Activated naive CD8-positive, alpha-beta T cell treated with anti-CD3 and anti-CD28 coated beads, Interleukin-2, amount 10 ng/mL, durations not matched to agents 7 days and 5 days (primary cell): ENCODE results near the gene PGBD1. TPM values are rescaled to one million over a fixed set of nuclear protein-coding genes. Genes with fewer than 3 reads are reported as not detected.

ENCODE experiments used
- ATAC-seq: fragments of 150-1000 bp; cut with Tn5 transposase; one replicate; pipeline ENCODE4 v1.10.0; 2021; ENCODE audit warnings: low read depth, moderate library complexity
- POLR2A ChIA-PET: fragments of 350-600 bp; sonication (Branson Sonifier 250); formaldehyde crosslinking; loops from one replicate; lab custom pipeline; 2021; ENCODE audit warnings: antibody characterized with exemption; lab: Charles Lee
- DNase-seq: peaks from one replicate; pipeline ENCODE4 v3.0.0; 2021
- H3K27ac Mint-ChIP-seq: one replicate; pipeline ENCODE4 v1.8.0; 2022; ENCODE audit warnings: mild to moderate bottlenecking, mixed read lengths
- H3K27me3 Mint-ChIP-seq: one replicate; pipeline ENCODE4 v1.8.0; 2022; ENCODE audit warnings: mild to moderate bottlenecking, moderate library complexity, mixed read lengths
- H3K36me3 Mint-ChIP-seq: one replicate; pipeline ENCODE4 v1.8.0; 2021; ENCODE audit warnings: mild to moderate bottlenecking, mixed read lengths
- H3K4me1 Mint-ChIP-seq: one replicate; pipeline ENCODE4 v1.8.0; 2021; ENCODE audit warnings: mixed read lengths
- H3K4me3 Mint-ChIP-seq: one replicate; pipeline ENCODE4 v1.8.0; 2022; ENCODE audit warnings: mild to moderate bottlenecking, moderate library complexity, mixed read lengths
- H3K9me3 Mint-ChIP-seq: one replicate; pipeline ENCODE4 v1.8.0; 2021; ENCODE audit warnings: mixed read lengths
- total RNA-seq, 2 experiments: library from RNA; stranded (reverse); gene quantifications; one replicate each; pipeline ENCODE4 v1.2.3, GENCODE V29; 2021

PGBD1 gene
- total RNA-seq, 2 experiments from 2014 or later = 3.4 to 3.9 TPM

DNA sequence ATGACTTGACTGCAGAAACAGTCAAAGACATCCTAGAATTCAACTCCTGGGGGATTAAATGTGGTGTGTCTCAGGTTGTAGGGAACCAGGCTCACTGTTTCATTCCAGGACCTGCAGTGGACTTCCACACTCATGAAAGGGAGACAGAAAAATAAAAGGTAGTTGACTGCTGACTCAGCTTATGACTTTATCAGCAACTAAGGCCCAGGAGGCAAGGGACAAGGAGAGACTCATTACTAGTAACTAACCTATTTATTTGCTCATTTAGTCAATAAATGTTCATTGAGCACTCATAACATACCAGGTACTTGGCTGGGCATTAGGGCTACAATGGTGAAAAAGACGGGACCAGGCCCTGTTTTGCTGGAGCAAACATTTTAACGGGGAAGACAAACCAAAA is 51.7 kb downstream of the PGBD1 start:
- H3K9me3 Mint-ChIP-seq = peaks cover 9% of the 10 kb centered on the region
- peaks cover 7% of the 10 kb centered on the region for H3K36me3 Mint-ChIP-seq
- peaks cover 6% of the 10 kb centered on the region for H3K4me1 Mint-ChIP-seq
- ATAC-seq = no peak
- POLR2A ChIA-PET = no interaction called here
- DNase-seq = no peak
- no peaks in the 10 kb centered on the region for H3K27me3 Mint-ChIP-seq
- H3K27ac Mint-ChIP-seq = no peak overlapping the region
- H3K4me3 Mint-ChIP-seq = no peak overlapping the region

DNA sequence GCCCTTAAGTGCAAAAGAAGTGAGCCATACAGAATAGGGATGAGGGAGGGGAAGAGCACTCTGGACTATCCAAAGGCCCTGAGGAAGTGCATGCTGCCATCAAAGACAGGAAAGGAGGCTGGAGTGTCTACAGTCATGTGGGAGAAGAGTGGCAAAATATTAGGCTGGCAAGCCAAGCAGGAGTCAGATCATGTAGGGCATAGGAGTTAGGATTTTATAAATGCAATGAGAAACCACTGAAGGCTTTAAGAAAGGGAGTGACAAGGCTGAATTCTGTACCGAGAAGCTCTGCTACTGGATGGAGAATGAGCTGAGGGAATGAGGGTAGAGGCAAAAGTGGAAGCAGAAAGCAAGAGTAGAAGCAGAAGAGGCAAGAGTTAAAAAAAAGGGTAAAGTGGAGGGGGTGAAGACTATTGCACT is 52.2 kb downstream of the PGBD1 start:
- Mint-ChIP-seq H3K4me3 (no peak overlapping the region), H3K4me1 (peaks cover 6% of the 10 kb centered on the region), H3K36me3 (peaks cover 7% of the 10 kb centered on the region), H3K27me3 (no peaks in the 10 kb centered on the region), H3K27ac (no peak overlapping the region), H3K9me3 (peaks cover 9% of the 10 kb centered on the region)
- DNase-seq = no peak
- POLR2A ChIA-PET = no interaction called here
- no peak for ATAC-seq

DNA sequence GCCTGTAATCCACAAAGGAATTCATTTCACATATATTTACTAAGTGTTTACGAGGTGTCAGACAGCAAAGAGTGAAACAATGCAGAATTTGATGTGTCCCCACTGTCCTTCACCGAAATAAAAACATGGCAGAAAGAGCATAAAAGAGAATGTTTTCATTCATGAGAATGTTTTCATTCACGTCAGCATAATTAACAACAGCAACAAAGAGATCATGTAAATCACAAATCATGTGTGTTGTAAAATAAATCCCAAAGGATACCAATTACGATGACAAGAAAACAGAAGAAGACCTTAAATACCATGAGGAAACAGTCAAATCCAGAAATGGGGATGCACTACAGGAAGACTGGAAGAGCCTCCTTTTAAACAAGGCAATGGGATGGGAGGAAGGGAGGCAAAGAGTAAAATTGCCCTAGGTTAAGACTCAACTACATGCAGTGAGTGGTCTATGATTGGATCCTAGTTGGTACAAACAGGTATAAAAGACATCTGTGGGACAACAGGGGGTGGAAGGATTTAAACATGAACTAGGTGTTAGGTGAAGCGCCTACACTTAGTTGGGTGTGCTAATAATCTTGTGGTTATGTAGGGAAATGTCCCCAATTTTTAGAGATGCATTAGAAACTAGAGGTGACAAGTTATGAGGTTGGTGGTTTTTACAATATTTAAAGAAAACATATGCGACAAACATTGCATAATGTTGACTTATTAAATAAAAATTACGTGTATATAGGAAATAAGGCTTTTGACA is 53.1 kb downstream of the PGBD1 start:
- ATAC-seq (no peak), DNase-seq (no peak)
- Mint-ChIP-seq H3K4me1 (peaks cover 6% of the 10 kb centered on the region), H3K27ac (no peak overlapping the region), H3K4me3 (peak overlapping the region; percentile 15), H3K9me3 (peaks cover 5% of the 10 kb centered on the region), H3K27me3 (no peaks in the 10 kb centered on the region), H3K36me3 (peaks cover 3% of the 10 kb centered on the region)
- POLR2A ChIA-PET = interaction anchor here (2.5 kb wide), 1 partner anchor 16 kb away, joined by 15 read pairs; the partner anchor contains the start of gene ZKSCAN3

DNA sequence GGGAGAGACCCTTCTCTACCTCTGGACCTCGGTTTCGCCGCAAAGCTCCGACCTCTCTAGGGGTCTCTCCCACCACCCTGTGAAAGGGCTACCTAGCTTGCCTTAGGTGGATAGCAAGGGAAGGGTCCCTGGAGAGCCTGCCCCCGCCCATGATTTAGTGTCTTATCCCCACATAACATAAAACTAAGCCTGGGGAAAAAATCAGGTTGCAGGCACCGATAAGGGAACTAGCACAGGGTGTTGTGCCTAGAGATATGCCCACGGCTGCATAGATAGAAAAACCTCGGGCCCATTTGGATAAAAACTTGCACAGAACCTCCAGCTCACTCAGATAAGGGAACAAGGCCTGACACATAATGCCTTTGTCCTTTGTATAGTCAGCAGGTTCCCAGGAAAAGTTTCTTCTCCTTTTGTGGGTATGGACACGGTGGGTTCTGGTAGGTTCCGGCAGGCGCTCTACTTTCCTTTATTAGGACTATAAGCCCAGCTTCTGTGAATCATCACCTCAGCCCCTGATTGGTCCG is 53.7 kb downstream of the PGBD1 start:
- Mint-ChIP-seq H3K36me3 (peaks cover 8% of the 10 kb centered on the region), H3K27ac (no peak overlapping the region), H3K9me3 (peaks cover 8% of the 10 kb centered on the region), H3K27me3 (no peaks in the 10 kb centered on the region), H3K4me1 (peaks cover 6% of the 10 kb centered on the region), H3K4me3 (no peak overlapping the region)
- DNase-seq (no peak), ATAC-seq (peak; percentile 1)
- POLR2A ChIA-PET = interaction anchor here (0.8 to 2.5 kb wide), 5 partner anchors 13 to 230 kb away, joined by 3 to 15 read pairs (median 4); partner anchors contain the start of genes ZKSCAN3 and ZSCAN26

- Mint-ChIP-seq H3K4me3 (no peak within 1 kb of the TSS), H3K9me3 (peaks cover 12% of the 10 kb centered on the region)
- POLR2A ChIA-PET = interaction anchor here (0.8 to 2.5 kb wide), 5 partner anchors 12 to 231 kb away, joined by 3 to 15 read pairs (median 4); partner anchors contain the start of genes ZKSCAN3 and ZSCAN26
These were observed 54.4 kb downstream of the PGBD1 start, which contains the start of gene ZSCAN31 for GRCh38 chr6:28335564-28336283. TSS of gene ZSCAN31 (minus strand) at chr6:28336148. CDS start at chr6:28329683, 6,465 bp downstream.

DNA sequence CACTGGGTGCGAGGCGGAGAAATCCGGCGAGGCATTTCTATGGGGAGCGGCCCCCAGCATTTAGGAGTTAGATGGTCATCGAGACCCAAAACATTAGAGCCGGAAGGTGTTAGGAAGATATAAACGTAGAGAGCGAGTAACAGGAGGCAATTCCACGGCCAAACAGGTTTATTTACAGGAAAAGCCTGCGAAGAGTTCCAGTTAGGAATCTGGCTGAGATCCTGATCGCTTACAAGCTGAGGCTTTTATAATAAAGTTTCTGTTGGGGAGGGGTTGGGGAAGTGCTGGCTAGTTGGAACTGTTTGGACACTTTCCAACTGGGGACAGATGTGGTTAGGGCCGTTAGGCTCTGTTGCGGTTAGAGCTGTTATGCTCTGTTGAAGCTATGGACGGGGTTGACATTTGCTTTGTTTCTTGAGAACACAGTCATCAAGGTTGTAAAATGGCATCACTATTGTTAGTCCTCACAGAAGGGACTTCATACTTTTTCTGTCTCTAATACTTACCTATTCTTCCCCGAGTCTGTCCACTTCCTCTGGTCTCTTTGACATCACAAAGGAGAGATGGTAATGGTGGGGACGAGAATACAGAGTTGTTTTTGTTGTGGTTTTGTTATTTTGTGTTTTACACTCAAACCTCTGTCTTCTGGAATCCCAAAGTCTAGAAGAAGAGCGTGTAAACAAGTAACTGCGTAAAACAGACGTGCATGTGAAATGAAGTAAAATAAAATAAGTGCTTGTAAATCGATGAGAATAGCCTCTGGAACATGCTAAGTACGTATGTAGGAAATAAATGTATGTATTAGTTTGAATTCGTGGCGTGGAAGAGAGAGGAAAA is 55.1 kb downstream of the PGBD1 start:
- Mint-ChIP-seq H3K36me3 (peaks cover 12% of the 10 kb centered on the region), H3K27me3 (no peaks in the 10 kb centered on the region), H3K4me3 (no peak overlapping the region), H3K27ac (no peak overlapping the region), H3K9me3 (peaks cover 11% of the 10 kb centered on the region), H3K4me1 (peaks cover 6% of the 10 kb centered on the region)
- ATAC-seq (peak; percentile 9), DNase-seq (no peak)
- POLR2A ChIA-PET = interaction anchor here (1.1 to 2.5 kb wide), 3 partner anchors 12 to 69 kb away, joined by 3 to 15 read pairs (median 13); partner anchors contain the start of genes ZKSCAN3 and ZSCAN26

More at GRCh38 chr6:28335564-28336283, 54.4 kb downstream of the PGBD1 start, which contains the start of gene ZSCAN31:
- peak; percentile 76 for DNase-seq
- peaks cover 6% of the 10 kb centered on the region for H3K4me1 Mint-ChIP-seq
- no peak within 1 kb of the TSS for H3K27ac Mint-ChIP-seq
- ATAC-seq = peak; percentile 94
- no peaks in the 10 kb centered on the region for H3K27me3 Mint-ChIP-seq
- H3K36me3 Mint-ChIP-seq = peaks cover 11% of the 10 kb centered on the region

GRCh38 chr6:28337121-28337520 is 55.7 kb downstream of the PGBD1 start:
- POLR2A ChIA-PET = interaction anchor here (2.5 kb wide), 1 partner anchor 13 kb away, joined by 15 read pairs; the partner anchor contains the start of gene ZKSCAN3
- peaks cover 6% of the 10 kb centered on the region for H3K4me1 Mint-ChIP-seq
- H3K27me3 Mint-ChIP-seq = no peaks in the 10 kb centered on the region
- peaks cover 12% of the 10 kb centered on the region for H3K36me3 Mint-ChIP-seq
- DNase-seq (no peak), ATAC-seq (no peak)
- H3K9me3 Mint-ChIP-seq = peaks cover 14% of the 10 kb centered on the region
- no peak overlapping the region for H3K4me3 Mint-ChIP-seq
- H3K27ac Mint-ChIP-seq = no peak overlapping the region

GRCh38 chr6:28340310-28341095 is 59.1 kb downstream of the PGBD1 start:
- Mint-ChIP-seq H3K9me3 (peaks cover 19% of the 10 kb centered on the region), H3K27ac (no peak overlapping the region), H3K36me3 (peaks cover 12% of the 10 kb centered on the region), H3K27me3 (peaks cover 4% of the 10 kb centered on the region), H3K4me1 (no peaks in the 10 kb centered on the region), H3K4me3 (no peak overlapping the region)
- DNase-seq (no peak), ATAC-seq (no peak)
- POLR2A ChIA-PET = no interaction called here

DNA sequence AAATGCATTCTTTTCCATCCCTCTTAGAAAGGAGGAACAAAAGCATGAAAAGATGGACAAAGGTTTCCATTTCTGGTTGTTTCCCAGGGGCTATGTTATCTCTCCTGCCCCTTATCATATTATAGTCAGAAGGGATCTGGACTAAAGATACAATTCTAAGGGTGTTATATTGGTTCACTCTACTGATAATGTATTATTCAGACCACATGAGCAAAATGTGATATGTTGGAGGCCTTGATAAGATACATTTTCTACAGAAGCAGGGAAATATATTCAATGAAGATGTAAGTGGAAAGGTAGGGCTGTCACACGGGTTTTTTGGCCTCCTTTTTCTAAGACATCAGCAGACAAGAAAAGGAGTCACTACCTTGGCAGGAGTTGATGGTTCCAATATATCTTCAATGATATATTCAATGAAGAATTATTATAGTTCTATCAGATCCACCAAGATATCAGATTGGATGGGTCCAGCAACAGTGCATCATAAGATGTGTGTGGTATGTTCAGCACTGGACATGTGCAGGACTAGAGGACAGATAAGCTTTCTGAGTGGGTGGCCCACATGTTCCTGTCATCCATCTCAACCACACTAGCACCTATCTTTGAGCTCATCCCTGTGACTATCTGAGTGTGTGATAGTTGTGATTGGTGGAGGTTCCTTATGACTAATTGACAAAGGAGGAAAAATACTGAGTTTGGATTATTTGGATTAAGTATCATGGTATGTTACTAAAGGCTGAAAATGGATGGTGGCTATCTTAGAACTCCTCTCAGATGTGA is 62.7 kb downstream of the PGBD1 start:
- ATAC-seq (no peak), DNase-seq (no peak)
- POLR2A ChIA-PET = interaction anchor here (0.7 kb wide), 1 partner anchor 471 kb away, joined by 4 read pairs; no protein-coding TSS in a partner anchor
- H3K4me1 Mint-ChIP-seq = no peaks in the 10 kb centered on the region
- H3K9me3 Mint-ChIP-seq = peaks cover 19% of the 10 kb centered on the region
- H3K4me3 Mint-ChIP-seq = no peak overlapping the region
- H3K27me3 Mint-ChIP-seq = peaks cover 16% of the 10 kb centered on the region
- H3K36me3 Mint-ChIP-seq = peaks cover 12% of the 10 kb centered on the region
- no peak overlapping the region for H3K27ac Mint-ChIP-seq

DNA sequence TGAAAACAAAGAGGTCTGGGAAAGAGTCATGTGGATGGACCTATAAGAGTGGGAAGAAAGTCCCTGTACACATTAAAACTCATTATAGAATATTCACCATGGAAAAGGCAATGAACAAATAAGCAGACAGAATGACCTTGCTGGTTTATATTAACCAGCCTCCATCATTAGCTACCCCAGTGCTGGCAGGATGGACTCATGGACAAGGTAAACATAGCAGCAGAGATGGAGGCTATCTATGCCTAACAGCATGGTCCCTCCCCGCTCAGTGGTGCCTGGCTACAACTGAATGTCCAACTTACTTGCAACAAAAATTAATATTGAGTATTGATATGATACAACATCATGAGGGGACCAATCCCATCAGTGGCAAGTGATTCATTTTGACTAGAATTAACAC is 63.8 kb downstream of the PGBD1 start:
- H3K9me3 Mint-ChIP-seq = peaks cover 14% of the 10 kb centered on the region
- H3K27me3 Mint-ChIP-seq = peaks cover 16% of the 10 kb centered on the region
- H3K4me1 Mint-ChIP-seq = peaks cover 2% of the 10 kb centered on the region
- H3K4me3 Mint-ChIP-seq = no peak overlapping the region
- no peak overlapping the region for H3K27ac Mint-ChIP-seq
- no peak for DNase-seq
- peaks cover 9% of the 10 kb centered on the region for H3K36me3 Mint-ChIP-seq
- POLR2A ChIA-PET = interaction anchor here (0.7 kb wide), 1 partner anchor 473 kb away, joined by 4 read pairs; no protein-coding TSS in a partner anchor
- ATAC-seq = no peak

DNA sequence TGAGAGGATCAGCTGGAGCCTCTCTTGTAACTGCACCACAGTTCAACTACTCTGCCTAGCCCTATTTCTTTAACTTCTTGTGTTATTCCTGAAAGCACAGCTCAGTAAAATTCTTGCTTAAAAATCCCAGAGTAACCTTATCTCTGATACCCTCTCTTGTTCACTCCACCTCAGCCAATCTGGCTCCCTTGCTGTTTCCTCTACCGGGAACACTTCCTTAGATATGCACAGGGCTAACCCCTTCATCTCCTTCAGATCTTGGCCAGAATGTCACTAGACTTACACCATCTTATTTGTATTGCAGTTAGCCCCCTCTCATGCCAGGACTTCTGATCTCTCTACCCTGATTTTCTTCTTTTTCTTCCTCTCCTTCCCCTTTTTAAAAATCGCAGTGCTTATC is 65.7 kb downstream of the PGBD1 start:
- peaks cover 16% of the 10 kb centered on the region for H3K27me3 Mint-ChIP-seq
- peaks cover 5% of the 10 kb centered on the region for H3K9me3 Mint-ChIP-seq
- POLR2A ChIA-PET = no interaction called here
- ATAC-seq (no peak), DNase-seq (no peak)
- peaks cover 17% of the 10 kb centered on the region for H3K4me1 Mint-ChIP-seq
- H3K36me3 Mint-ChIP-seq = peaks cover 8% of the 10 kb centered on the region
- H3K4me3 Mint-ChIP-seq = no peak overlapping the region
- no peak overlapping the region for H3K27ac Mint-ChIP-seq
